ENCODE measurements around the gene TTC39C. TPM values are rescaled to one million over a fixed set of nuclear protein-coding genes. Genes with fewer than 3 reads are reported as not detected.

Gene TTC39C
- polyA plus RNA-seq, 1 experiment = 24.3 TPM

- no peaks in the 10 kb centered on the region for H3K27me3 ChIP-seq (ENCODE audit: control insufficient read depth, insufficient read depth, low read length)
- CTCF ChIA-PET = no interaction called here
- H3K4me3 ChIP-seq (ENCODE audit: low read depth, low read length) = no peak overlapping the region
- POLR2A ChIA-PET = no interaction called here
- no peak for DNase-seq (ENCODE audit: low read depth, low spot score)
- H3K9me3 ChIP-seq (ENCODE audit: control insufficient read depth, insufficient read depth, low read length) = no peaks in the 10 kb centered on the region
- no peak for TF ChIP-seq CTCF (IDR thresholded peaks at IDR 0.05; ENCODE audit: low read depth, low read length)
- no peak overlapping the region for H3K27ac ChIP-seq (ENCODE audit: low read depth, low read length)
Observed at GRCh38 chr18:24104486-24104885, 89.9 kb downstream of the TTC39C start.

GRCh38 chr18:24108641-24109040 lies 94.1 kb downstream of the TTC39C start:
- DNase-seq (ENCODE audit: low read depth, low spot score) = no peak
- Histone ChIP-seq H3K9me3 (ENCODE audit: control insufficient read depth, insufficient read depth, low read length) (no peaks in the 10 kb centered on the region), H3K27ac (ENCODE audit: low read depth, low read length) (no peak overlapping the region), H3K4me3 (ENCODE audit: low read depth, low read length) (no peak overlapping the region), H3K27me3 (ENCODE audit: control insufficient read depth, insufficient read depth, low read length) (no peaks in the 10 kb centered on the region)
- no peak for TF ChIP-seq CTCF (IDR thresholded peaks at IDR 0.05; ENCODE audit: low read depth, low read length)
- ChIA-PET POLR2A (no interaction called here), CTCF (no interaction called here)

- H3K27ac ChIP-seq (ENCODE audit: low read depth, low read length) = no peak overlapping the region
- CTCF ChIA-PET = interaction anchor here (0.6 kb wide), 1 partner anchor 134 kb away, joined by 3 read pairs; no protein-coding TSS in a partner anchor
- no peaks in the 10 kb centered on the region for H3K9me3 ChIP-seq (ENCODE audit: control insufficient read depth, insufficient read depth, low read length)
- DNase-seq (ENCODE audit: low read depth, low spot score) = no peak
- no peak overlapping the region for H3K4me3 ChIP-seq (ENCODE audit: low read depth, low read length)
- TF ChIP-seq CTCF (IDR thresholded peaks at IDR 0.05; ENCODE audit: low read depth, low read length) = no peak
- POLR2A ChIA-PET = no interaction called here
- no peaks in the 10 kb centered on the region for H3K27me3 ChIP-seq (ENCODE audit: control insufficient read depth, insufficient read depth, low read length)
Observed at GRCh38 chr18:24111936-24112335, 97.4 kb downstream of the TTC39C start.

- TF ChIP-seq CTCF (IDR thresholded peaks at IDR 0.05; ENCODE audit: low read depth, low read length) = no peak
- ChIA-PET POLR2A (no interaction called here), CTCF (interaction anchor here (0.5 kb wide), 1 partner anchor 200 kb away, joined by 3 read pairs; no protein-coding TSS in a partner anchor)
- no peak for DNase-seq (ENCODE audit: low read depth, low spot score)
- Histone ChIP-seq H3K27ac (ENCODE audit: low read depth, low read length) (no peak overlapping the region), H3K4me3 (ENCODE audit: low read depth, low read length) (no peak overlapping the region), H3K9me3 (ENCODE audit: control insufficient read depth, insufficient read depth, low read length) (no peaks in the 10 kb centered on the region), H3K27me3 (ENCODE audit: control insufficient read depth, insufficient read depth, low read length) (no peaks in the 10 kb centered on the region)
Observed at GRCh38 chr18:24112464-24112863, 97.9 kb downstream of the TTC39C start.

GRCh38 chr18:24112874-24113615 lies 98.5 kb downstream of the TTC39C start:
- POLR2A ChIA-PET = no interaction called here
- Histone ChIP-seq H3K27ac (ENCODE audit: low read depth, low read length) (no peak overlapping the region), H3K9me3 (ENCODE audit: control insufficient read depth, insufficient read depth, low read length) (no peaks in the 10 kb centered on the region), H3K4me3 (ENCODE audit: low read depth, low read length) (no peak overlapping the region), H3K27me3 (ENCODE audit: control insufficient read depth, insufficient read depth, low read length) (no peaks in the 10 kb centered on the region)
- CTCF ChIA-PET = interaction anchor here (0.5 kb wide), 1 partner anchor 200 kb away, joined by 3 read pairs; no protein-coding TSS in a partner anchor
- no peak for DNase-seq (ENCODE audit: low read depth, low spot score)
- TF ChIP-seq CTCF (IDR thresholded peaks at IDR 0.05; ENCODE audit: low read depth, low read length) = no peak

Measured in AG04450 (cell line).